ENCODE results near the gene PPBP.

PPBP gene

DNA sequence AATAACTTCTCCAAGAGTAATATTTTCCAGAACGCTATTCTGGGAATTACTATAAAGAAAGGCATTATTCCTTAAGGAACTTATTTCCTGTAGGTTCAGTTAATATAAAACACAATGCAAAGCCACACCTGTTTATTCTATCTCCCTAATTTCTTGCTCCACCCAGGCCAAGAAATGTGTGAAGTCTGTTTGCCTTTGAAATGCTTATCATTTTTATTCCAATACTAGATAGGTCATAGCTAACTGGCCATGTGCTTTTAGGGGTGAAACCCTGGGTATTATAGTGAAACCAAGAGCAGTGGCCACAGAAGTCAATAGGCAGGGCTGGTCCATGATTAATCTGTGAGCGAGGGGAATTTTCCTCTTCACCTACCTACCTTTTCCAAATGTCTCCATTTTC, 35.7 kb upstream of the PPBP start:
- TF ChIP-seq, protein P1, sequence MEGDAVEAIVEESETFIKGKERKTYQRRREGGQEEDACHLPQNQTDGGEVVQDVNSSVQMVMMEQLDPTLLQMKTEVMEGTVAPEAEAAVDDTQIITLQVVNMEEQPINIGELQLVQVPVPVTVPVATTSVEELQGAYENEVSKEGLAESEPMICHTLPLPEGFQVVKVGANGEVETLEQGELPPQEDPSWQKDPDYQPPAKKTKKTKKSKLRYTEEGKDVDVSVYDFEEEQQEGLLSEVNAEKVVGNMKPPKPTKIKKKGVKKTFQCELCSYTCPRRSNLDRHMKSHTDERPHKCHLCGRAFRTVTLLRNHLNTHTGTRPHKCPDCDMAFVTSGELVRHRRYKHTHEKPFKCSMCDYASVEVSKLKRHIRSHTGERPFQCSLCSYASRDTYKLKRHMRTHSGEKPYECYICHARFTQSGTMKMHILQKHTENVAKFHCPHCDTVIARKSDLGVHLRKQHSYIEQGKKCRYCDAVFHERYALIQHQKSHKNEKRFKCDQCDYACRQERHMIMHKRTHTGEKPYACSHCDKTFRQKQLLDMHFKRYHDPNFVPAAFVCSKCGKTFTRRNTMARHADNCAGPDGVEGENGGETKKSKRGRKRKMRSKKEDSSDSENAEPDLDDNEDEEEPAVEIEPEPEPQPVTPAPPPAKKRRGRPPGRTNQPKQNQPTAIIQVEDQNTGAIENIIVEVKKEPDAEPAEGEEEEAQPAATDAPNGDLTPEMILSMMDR (IDR thresholded peaks at IDR 0.05; ENCODE audit: low read depth, low read length), result no peak
- no peak overlapping the region for H3K4me3 ChIP-seq (ENCODE audit: low read depth, low read length)

DNA sequence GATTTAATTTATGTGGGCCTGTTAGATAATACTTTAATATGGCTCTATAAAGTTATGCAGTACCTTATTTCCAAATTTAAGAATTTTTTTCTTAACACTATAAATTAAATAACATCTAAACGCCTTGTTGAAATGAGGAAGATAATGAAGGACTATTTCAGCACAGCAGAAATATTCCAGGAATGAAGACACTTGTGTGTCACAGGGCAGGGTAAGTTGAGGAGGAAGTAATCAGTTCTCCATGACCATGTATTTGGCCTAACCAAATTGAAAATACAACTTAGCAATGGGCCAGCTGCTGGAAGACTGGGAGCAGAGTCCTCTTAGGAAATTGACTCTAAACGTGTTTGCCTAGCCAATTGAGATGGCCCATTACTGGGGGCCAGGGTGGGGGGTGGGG, 33.6 kb upstream of the PPBP start:
- H3K4me3 ChIP-seq (ENCODE audit: low read depth, low read length), result no peak overlapping the region
- TF ChIP-seq, protein P1 (IDR thresholded peaks at IDR 0.05; ENCODE audit: low read depth, low read length), result no peak

DNA sequence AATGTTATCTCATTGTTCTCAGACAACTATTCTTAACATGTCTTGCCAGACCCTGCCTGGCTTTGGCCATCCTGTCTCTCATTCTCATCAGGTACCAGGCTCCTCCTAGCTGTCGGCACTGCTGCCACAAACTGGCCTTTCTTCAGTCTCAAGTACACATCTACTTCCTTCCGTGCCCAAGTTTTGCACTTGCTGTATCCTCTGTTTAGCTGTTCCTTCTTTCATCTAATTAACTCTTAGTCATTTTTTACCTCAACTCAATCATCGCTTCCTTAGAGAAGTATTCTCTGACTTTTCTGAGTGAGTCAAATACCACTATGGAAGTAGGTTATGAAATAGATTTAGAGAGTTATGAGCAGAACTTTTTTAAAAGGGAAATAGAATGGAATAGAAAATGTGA, 30.8 kb upstream of the PPBP start:
- TF ChIP-seq, protein P1 (IDR thresholded peaks at IDR 0.05; ENCODE audit: low read depth, low read length), result no peak
- no peak overlapping the region for H3K4me3 ChIP-seq (ENCODE audit: low read depth, low read length)

DNA sequence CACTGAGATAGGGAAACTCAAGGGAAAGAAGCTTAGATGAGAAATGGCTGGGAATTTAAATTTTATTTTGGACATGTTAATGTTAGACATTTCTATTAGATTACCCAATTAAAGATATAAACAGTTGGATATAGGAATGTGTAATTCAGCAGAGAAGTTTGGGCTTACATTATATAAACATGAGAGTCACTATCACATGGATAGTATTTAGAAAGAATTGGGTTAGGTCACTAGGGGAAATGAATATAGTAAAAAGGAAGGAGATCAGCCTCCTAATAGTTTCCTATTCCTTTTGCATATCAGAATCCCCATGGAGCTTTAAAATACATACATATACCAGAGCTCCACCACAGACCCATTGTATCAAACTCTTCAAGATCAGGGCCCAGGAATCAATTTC, 30.1 kb upstream of the PPBP start:
- H3K4me3 ChIP-seq (ENCODE audit: low read depth, low read length), result no peak overlapping the region
- TF ChIP-seq, protein P1 (IDR thresholded peaks at IDR 0.05; ENCODE audit: low read depth, low read length), result no peak

GRCh38 chr4:74016068-74016467, 28.1 kb upstream of the PPBP start:
- TF ChIP-seq, protein P1 (IDR thresholded peaks at IDR 0.05; ENCODE audit: low read depth, low read length), result no peak
- no peak overlapping the region for H3K4me3 ChIP-seq (ENCODE audit: low read depth, low read length)

- TF ChIP-seq, protein P1 (IDR thresholded peaks at IDR 0.05; ENCODE audit: low read depth, low read length), result no peak
- H3K4me3 ChIP-seq (ENCODE audit: low read depth, low read length), result no peak overlapping the region
These were observed 27.3 kb upstream of the PPBP start for GRCh38 chr4:74015126-74015780.

DNA sequence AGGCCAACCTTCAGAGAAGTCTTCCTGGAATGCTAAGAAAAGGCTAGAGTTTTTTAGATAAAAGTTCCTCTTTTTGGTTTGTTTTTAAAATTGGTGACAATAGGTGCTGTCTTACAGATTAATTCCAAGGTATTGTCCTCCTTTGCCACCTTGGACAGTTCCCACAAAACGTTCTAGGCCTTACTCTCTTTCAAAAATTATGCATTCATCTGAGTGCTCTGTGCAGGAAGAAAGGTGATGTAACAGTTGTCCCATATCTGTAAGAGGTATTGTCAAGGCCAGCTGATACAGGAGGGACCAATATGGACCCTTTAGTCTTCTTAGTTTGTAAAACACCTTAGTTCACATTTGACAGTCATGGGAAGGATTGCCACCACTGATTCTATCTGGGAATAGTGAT, 26.3 kb upstream of the PPBP start:
- TF ChIP-seq, protein P1 (IDR thresholded peaks at IDR 0.05; ENCODE audit: low read depth, low read length), result no peak
- no peak overlapping the region for H3K4me3 ChIP-seq (ENCODE audit: low read depth, low read length)

All from WI38 (cell line).